GM13977 (cell line): ENCODE results near the gene SSH3.

Experiments used
- DNase-seq: peaks from one replicate; pipeline ENCODE4 v3.0.0; 2012; ENCODE audit warnings: low spot score
- CTCF ChIP-seq: IDR thresholded peaks from 2 replicates; pipeline ENCODE4 v1.5.1; 2012; ENCODE audit warnings: mild to moderate bottlenecking, control low read depth; ENCODE audit not compliant: insufficient read depth; ENCODE audit errors: extremely low read depth, missing control alignments
- in situ Hi-C: fragments of 300-500 bp; cut with MboI; formaldehyde crosslinking; loops from one replicate; pipeline ENCODE4 v1.12.0; 2022; ENCODE audit warnings: low sequenced_read_pairs, low pct_unique_long_range_greater_than_20kb, mixed read lengths, inconsistent platforms; ENCODE audit not compliant: unreplicated experiment

Gene SSH3

DNA sequence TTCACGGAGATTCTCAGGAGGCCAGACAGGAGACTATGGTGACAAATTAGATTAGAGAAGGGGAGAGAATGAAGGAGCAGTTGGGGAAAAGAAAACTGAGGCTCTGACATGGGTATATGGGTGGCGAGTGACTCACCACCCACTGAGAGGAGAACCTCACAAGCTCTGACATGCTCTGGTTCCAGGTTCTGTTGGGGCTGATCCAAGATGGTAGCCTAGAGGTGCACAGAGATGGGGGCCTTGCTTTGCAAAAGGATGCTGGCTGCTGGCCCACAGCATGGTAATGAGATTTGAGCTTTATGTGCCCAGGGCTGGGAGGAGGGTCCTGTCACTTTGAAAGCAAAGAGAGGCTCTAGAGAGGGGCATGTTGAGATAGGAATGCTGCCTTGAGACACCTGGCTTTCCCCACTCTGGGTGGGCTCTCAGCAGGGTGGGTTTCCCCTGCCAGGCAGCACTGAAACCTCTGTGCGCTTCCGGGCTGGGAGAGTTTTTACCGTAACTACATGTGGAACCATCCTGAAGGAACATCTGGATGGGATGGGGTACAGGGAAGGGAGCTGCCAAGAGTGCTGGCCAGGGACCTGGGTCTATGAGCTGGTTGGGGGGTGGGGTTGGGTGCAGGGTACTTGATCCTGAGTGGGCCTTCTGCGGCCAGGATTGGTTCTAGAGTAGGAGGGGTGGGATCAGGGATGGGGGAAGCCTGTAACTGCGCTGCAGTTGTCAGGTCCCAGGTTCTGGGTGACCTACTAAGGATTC lies 38.3 kb upstream of the SSH3 start:
- DNase-seq: no peak
- TF ChIP-seq CTCF: no peak
- in situ Hi-C loops: loop anchor here (5.0 kb wide), 1 partner anchor 52 kb away; no protein-coding TSS in a partner anchor

DNA sequence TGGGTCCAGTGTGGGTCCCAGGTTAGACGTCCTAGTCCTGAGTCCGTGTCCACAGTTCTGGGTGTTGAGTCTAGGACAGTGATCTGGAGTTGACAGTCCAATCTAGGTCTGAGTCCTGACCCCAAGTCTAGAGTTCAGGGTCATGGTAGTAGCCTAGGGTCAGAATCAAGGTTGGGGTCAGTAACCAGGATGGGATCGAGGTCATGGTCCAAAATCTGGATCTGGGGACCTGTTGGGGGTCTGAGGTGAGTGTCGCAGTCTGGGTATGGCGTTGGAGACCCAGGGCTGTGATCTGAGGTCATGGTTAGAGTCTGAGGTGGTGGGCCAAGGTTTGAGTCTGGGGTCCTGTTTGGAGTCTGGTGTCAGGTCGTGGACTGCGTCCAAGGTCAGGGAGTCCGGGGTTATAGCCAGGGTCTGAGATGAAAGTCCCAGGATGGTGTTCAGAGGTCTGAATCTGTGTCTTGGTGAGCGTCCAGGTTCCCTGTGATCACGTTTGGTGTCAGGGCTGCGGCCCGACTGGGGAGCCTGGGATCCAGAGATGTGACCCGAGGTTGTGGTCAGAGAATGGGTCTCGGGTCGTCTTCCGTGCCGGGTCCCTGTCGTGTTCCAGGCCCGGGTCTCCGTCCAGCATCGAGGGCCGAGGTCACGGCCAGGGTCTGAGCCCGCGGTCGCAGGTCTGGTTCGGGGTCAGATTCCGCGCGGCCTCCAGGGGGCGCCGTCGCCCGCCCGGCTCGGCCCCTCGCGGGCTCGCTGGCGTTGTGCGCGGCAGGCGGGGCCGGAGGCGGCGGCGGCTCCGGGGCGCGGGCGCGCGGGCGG lies 37.5 kb upstream of the SSH3 start:
- in situ Hi-C loops: no loop called here
- TF ChIP-seq CTCF: peak; percentile 93
- peak; percentile 90 for DNase-seq

DNA sequence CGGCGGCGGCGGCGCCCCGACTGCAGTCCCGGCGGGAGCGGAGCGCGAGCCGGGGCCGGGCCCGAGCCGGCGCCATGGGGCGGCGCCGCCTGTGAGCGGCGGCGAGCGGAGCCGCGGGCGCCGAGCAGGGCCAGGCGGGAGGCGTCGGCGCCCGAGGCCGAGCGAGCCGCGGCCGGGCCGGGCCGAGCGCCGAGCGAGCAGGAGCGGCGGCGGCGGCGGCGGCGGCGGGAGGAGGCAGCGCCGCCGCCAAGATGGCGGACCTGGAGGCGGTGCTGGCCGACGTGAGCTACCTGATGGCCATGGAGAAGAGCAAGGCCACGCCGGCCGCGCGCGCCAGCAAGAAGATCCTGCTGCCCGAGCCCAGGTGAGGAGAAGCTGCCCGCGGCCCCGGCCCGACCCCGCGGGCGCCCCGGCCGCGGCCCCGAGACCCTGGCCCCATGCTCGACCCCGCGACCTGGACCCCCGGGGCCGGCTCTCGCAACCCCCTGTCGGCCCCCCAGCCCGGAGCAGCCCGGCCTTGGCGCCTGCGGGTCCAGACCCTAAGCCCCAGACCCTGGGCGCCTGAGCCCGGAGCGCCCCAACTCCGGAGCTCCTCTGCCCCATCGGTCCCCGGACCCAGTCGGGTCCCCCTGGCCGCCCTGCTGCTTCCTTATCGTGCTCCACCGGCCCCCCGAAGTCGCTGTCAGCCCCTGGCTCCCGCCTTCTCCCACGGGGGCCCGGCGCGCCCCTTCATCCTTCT lies 36.7 kb upstream of the SSH3 start, which contains the start of gene GRK2:
GRK2 (plus strand) TSS at position 25 of the 739 bp plus-strand sequence; CDS start at position 252, 227 bp downstream.
- no peak for TF ChIP-seq CTCF
- in situ Hi-C loops: no loop called here
- peak; percentile 80 for DNase-seq

GRCh38 chr11:67267188-67268080 lies 35.9 kb upstream of the SSH3 start:
- no peak for DNase-seq
- no peak for TF ChIP-seq CTCF
- in situ Hi-C loops: no loop called here

- peak; percentile 92 for DNase-seq
- TF ChIP-seq CTCF: no peak
- in situ Hi-C loops: no loop called here
Measured at GRCh38 chr11:67268081-67268961, 35.0 kb upstream of the SSH3 start.
